DOHH2 (cell line): ENCODE data around the gene FBXL2.

Experiments
- H3F3A ChIP-seq: fragments of 200-600 bp; sonication (generic), shearing (Covaris generic); 2 replicates; pipeline ENCODE4 v1.6.0; 2016; ENCODE audit warnings: antibody characterized with exemption, mild to moderate bottlenecking; ENCODE audit not compliant: control insufficient read depth, insufficient read depth
- H3K27ac ChIP-seq: fragments of 200-600 bp; sonication (generic); 2 replicates; pipeline ENCODE4 v1.5.1; 2014; ENCODE audit warnings: low read depth, mild to moderate bottlenecking, low read length, moderate library complexity
- H3K27me3 ChIP-seq: fragments of 200-600 bp; sonication (generic); 2 replicates; pipeline ENCODE4 v1.6.1; 2014; ENCODE audit warnings: mild to moderate bottlenecking, low read length, mixed read lengths; ENCODE audit not compliant: control insufficient read depth
- H3K36me3 ChIP-seq: fragments of 200-600 bp; sonication (generic); 2 replicates; pipeline ENCODE4 v1.6.1; 2014; ENCODE audit warnings: mild to moderate bottlenecking, low read length, moderate library complexity, mixed read lengths; ENCODE audit not compliant: control insufficient read depth
- H3K4me1 ChIP-seq: fragments of 200-600 bp; sonication (generic); 2 replicates; pipeline ENCODE4 v1.6.1; 2014; ENCODE audit warnings: mild to moderate bottlenecking, low read length, mixed read lengths; ENCODE audit not compliant: control insufficient read depth
- H3K4me2 ChIP-seq: fragments of 200-600 bp; sonication (generic); 2 replicates; pipeline ENCODE4 v1.6.0; 2014; ENCODE audit warnings: mild to moderate bottlenecking, low read length, moderate library complexity
- H3K4me3 ChIP-seq: fragments of 200-600 bp; sonication (generic); 2 replicates; pipeline ENCODE4 v1.5.1; 2014; ENCODE audit warnings: mild to moderate bottlenecking, low read length, mixed read lengths
- H3K79me2 ChIP-seq: fragments of 200-600 bp; sonication (generic); 2 replicates; pipeline ENCODE4 v1.6.1; 2014; ENCODE audit warnings: mild to moderate bottlenecking, low read length, mixed read lengths; ENCODE audit not compliant: control insufficient read depth
- H3K9me2 ChIP-seq: fragments of 200-600 bp; sonication (generic); replicated peaks from 2 replicates; pipeline ENCODE4 v1.6.1; 2014; ENCODE audit warnings: mild to moderate bottlenecking, low read length, mixed read lengths; ENCODE audit not compliant: control insufficient read depth
- H3K9me3 ChIP-seq: fragments of 200-600 bp; sonication (generic); 2 replicates; pipeline ENCODE4 v1.6.1; 2014; ENCODE audit warnings: antibody characterized with exemption, low read length, mixed read lengths; ENCODE audit not compliant: control insufficient read depth, insufficient read depth
- H4K20me1 ChIP-seq: fragments of 200-600 bp; sonication (generic); 2 replicates; pipeline ENCODE4 v1.6.0; 2014; ENCODE audit warnings: low read depth, mild to moderate bottlenecking, antibody characterized with exemption, low read length, moderate library complexity; ENCODE audit not compliant: control insufficient read depth, insufficient read depth
- CTCF ChIP-seq: fragments of 200-600 bp; sonication (generic); IDR thresholded peaks from one replicate; pipeline ENCODE4 v1.5.1; 2014; ENCODE audit warnings: antibody characterized with exemption, mild to moderate bottlenecking, low read depth, low read length; ENCODE audit not compliant: poor library complexity, severe bottlenecking
- EZH2phosphoT487 ChIP-seq: fragments of 200-600 bp; sonication (generic); IDR thresholded peaks from 2 replicates; pipeline ENCODE4 v1.6.1; 2017; ENCODE audit warnings: borderline replicate concordance, mild to moderate bottlenecking, antibody characterized with exemption, low read length, moderate library complexity, mixed read lengths

FBXL2 gene

GRCh38 chr3:33250712-33251111 is 26.5 kb upstream of the FBXL2 start:
- Histone ChIP-seq H3K79me2 (no peaks in the 10 kb centered on the region), H3K36me3 (no peaks in the 10 kb centered on the region), H3K4me3 (no peak overlapping the region), H3K4me2 (no peak overlapping the region), H3K27ac (no peak overlapping the region), H3K4me1 (no peaks in the 10 kb centered on the region), H3K27me3 (0 out of 2 replicates have a peak, but pooled peaks cover 5% of the 10 kb centered on the region), H3K9me3 (no peaks in the 10 kb centered on the region), H3K9me2 (no peaks in the 10 kb centered on the region), H3F3A (no peaks in the 10 kb centered on the region), H4K20me1 (no peaks in the 10 kb centered on the region)
- TF ChIP-seq EZH2phosphoT487 (no peak), CTCF (no peak)

- Histone ChIP-seq H3K4me3 (no peak overlapping the region), H3K4me2 (no peak overlapping the region), H4K20me1 (no peaks in the 10 kb centered on the region), H3K9me3 (no peaks in the 10 kb centered on the region), H3K79me2 (no peaks in the 10 kb centered on the region), H3K9me2 (no peaks in the 10 kb centered on the region), H3K27ac (no peak overlapping the region), H3K36me3 (no peaks in the 10 kb centered on the region), H3K27me3 (no peaks in the 10 kb centered on the region), H3F3A (no peaks in the 10 kb centered on the region), H3K4me1 (no peaks in the 10 kb centered on the region)
- TF ChIP-seq EZH2phosphoT487: no peak
- TF ChIP-seq CTCF: no peak
These were observed 21.0 kb upstream of the FBXL2 start for GRCh38 chr3:33256249-33256648.

GRCh38 chr3:33260104-33260503 is 17.1 kb upstream of the FBXL2 start:
- Histone ChIP-seq H3K9me3 (no peaks in the 10 kb centered on the region), H3K4me2 (no peak overlapping the region), H3K27ac (no peak overlapping the region), H3K79me2 (no peaks in the 10 kb centered on the region), H3F3A (no peaks in the 10 kb centered on the region), H3K27me3 (no peaks in the 10 kb centered on the region), H3K36me3 (no peaks in the 10 kb centered on the region), H3K4me3 (no peak overlapping the region), H4K20me1 (no peaks in the 10 kb centered on the region), H3K9me2 (no peaks in the 10 kb centered on the region), H3K4me1 (no peaks in the 10 kb centered on the region)
- TF ChIP-seq CTCF (no peak), EZH2phosphoT487 (no peak)

- no peaks in the 10 kb centered on the region for H4K20me1 ChIP-seq
- no peaks in the 10 kb centered on the region for H3K79me2 ChIP-seq
- H3K9me2 ChIP-seq: no peaks in the 10 kb centered on the region
- H3K4me2 ChIP-seq: no peak overlapping the region
- no peaks in the 10 kb centered on the region for H3F3A ChIP-seq
- no peak overlapping the region for H3K27ac ChIP-seq
- no peak overlapping the region for H3K4me3 ChIP-seq
- no peaks in the 10 kb centered on the region for H3K36me3 ChIP-seq
- no peaks in the 10 kb centered on the region for H3K27me3 ChIP-seq
- no peak for TF ChIP-seq CTCF
- H3K9me3 ChIP-seq: no peaks in the 10 kb centered on the region
- no peaks in the 10 kb centered on the region for H3K4me1 ChIP-seq
These were observed 7.9 kb upstream of the FBXL2 start for GRCh38 chr3:33269385-33269784.
